Activated gamma-delta T cell (primary cell): Measurements from ENCODE around the gene REELD1.

Source experiments
- DNase-seq: peaks from one replicate; lab custom pipeline; 2025; lab: John Stamatoyannopoulos, UW
- total RNA-seq, 2 donors: gene quantifications; one replicate each; lab custom pipeline; 2026; lab: John Stamatoyannopoulos, UW

Gene REELD1
- total RNA-seq: 1.7 to 3.6 reads per million in 2 donors

GRCh38 chr4:146214238-146214637 is at the start of gene REELD1:
TSS of gene REELD1 (plus strand) at chr4:146214538. CDS start at chr4:146216953, 2,415 bp downstream.
- no peak for DNase-seq

- no peak for DNase-seq
Measured at GRCh38 chr4:146165221-146165620, 49.1 kb upstream of the REELD1 start.

GRCh38 chr4:146165840-146166239 is 48.5 kb upstream of the REELD1 start:
- DNase-seq: no peak

- no peak for DNase-seq
Measured at GRCh38 chr4:146170149-146170548, 44.2 kb upstream of the REELD1 start.

GRCh38 chr4:146175541-146176453 is 38.5 kb upstream of the REELD1 start, which contains the start of gene LSM6:
TSS of gene LSM6 (plus strand) at chr4:146175718. CDS start at chr4:146182922, 7,204 bp downstream.
- peak; percentile 72 for DNase-seq

- DNase-seq: no peak
Measured at GRCh38 chr4:146176891-146177290, 37.4 kb upstream of the REELD1 start.

GRCh38 chr4:146178126-146178525 is 36.2 kb upstream of the REELD1 start:
- no peak for DNase-seq

GRCh38 chr4:146179784-146180370 is 34.5 kb upstream of the REELD1 start:
- DNase-seq: no peak

GRCh38 chr4:146182443-146182842 is 31.9 kb upstream of the REELD1 start:
- no peak for DNase-seq

GRCh38 chr4:146183209-146183608 is 31.1 kb upstream of the REELD1 start:
- no peak for DNase-seq

- no peak for DNase-seq
Measured at GRCh38 chr4:146186041-146186440, 28.3 kb upstream of the REELD1 start.

GRCh38 chr4:146186596-146186995 is 27.7 kb upstream of the REELD1 start:
- no peak for DNase-seq

- no peak for DNase-seq
Measured at GRCh38 chr4:146190456-146190855, 23.9 kb upstream of the REELD1 start.

- DNase-seq: no peak
Measured at GRCh38 chr4:146191766-146192458, 22.4 kb upstream of the REELD1 start.

- no peak for DNase-seq
Measured at GRCh38 chr4:146193628-146194027, 20.7 kb upstream of the REELD1 start.

- no peak for DNase-seq
Measured at GRCh38 chr4:146194212-146194611, 20.1 kb upstream of the REELD1 start.

- DNase-seq: no peak
Measured at GRCh38 chr4:146202665-146203064, 11.7 kb upstream of the REELD1 start.

GRCh38 chr4:146207410-146207809 is 6.9 kb upstream of the REELD1 start:
- DNase-seq: no peak

GRCh38 chr4:146210890-146211289 is 3.4 kb upstream of the REELD1 start:
- DNase-seq: no peak

GRCh38 chr4:146211440-146211839 is 2.9 kb upstream of the REELD1 start:
- DNase-seq: no peak

GRCh38 chr4:146212781-146213180 is 1.6 kb upstream of the REELD1 start:
- no peak for DNase-seq

- no peak for DNase-seq
Measured at GRCh38 chr4:146222313-146222712, 8.0 kb downstream of the REELD1 start.
